HG02798 (cell line): ENCODE measurements around the gene AGPAT1.
"Not testable (repeated sequence)": the region's sequence is repeated elsewhere in the genome, so short reads cannot be mapped to it uniquely, and the experiment has no call there.

Experiments
- ATAC-seq: cut with Tn5 transposase; IDR thresholded peaks from one replicate; pipeline ENCODE4 v1.9.1; 2021; ENCODE audit warnings: mild to moderate bottlenecking; ENCODE audit not compliant: unreplicated experiment, poor library complexity

Gene AGPAT1

GRCh38 chr6:32151181-32151862 is 24.6 kb downstream of the AGPAT1 start:
- ATAC-seq: no peak

DNA sequence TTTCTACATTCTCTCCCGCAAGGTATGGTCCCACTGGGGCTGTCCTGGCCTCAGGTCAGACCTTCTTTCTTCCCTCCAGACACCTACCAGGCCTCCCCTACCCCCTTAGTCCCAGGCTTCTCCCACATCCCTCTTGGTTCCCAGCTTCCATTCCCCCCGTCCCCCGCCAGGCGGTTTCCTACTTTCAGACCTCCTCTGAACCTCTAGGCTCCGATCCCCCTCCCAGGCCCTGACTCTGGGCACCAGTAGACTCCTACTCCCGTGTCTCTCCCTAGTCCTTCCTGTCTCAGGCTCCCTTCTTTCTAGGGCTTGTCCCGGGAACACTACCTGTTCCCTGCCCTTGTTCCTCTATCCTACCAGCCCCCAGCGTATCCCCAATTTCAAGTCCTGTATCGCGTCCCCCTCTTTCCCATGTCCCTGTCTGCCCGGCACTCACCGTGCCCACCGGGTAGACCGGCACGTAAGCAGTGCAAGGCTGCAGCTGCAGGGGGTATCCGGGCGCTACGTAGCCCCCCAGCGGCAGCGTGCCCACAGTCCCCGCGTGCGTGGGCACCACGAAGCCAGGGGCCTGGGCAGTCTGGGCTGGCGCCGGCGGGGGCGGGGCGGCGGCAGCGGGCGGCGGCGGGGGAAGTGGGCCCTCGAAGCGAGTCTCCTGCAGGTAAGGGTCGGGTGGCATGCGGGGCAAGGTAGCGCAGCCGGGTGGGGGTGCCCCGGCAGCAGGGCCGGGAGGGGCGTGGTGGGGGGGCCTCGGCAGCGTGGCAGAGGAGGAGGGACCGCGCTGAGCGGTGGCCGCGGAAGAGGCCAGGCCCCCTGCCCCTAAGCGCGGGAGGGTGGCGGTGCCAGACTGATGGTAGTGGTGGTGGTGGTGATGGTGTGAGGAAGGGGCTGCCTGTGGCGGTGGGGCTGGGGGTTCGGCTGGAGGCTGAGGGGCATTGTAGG is 25.7 kb downstream of the AGPAT1 start:
- ATAC-seq: no peak

- no peak for ATAC-seq
Measured at GRCh38 chr6:32149092-32149755, 26.7 kb downstream of the AGPAT1 start.

DNA sequence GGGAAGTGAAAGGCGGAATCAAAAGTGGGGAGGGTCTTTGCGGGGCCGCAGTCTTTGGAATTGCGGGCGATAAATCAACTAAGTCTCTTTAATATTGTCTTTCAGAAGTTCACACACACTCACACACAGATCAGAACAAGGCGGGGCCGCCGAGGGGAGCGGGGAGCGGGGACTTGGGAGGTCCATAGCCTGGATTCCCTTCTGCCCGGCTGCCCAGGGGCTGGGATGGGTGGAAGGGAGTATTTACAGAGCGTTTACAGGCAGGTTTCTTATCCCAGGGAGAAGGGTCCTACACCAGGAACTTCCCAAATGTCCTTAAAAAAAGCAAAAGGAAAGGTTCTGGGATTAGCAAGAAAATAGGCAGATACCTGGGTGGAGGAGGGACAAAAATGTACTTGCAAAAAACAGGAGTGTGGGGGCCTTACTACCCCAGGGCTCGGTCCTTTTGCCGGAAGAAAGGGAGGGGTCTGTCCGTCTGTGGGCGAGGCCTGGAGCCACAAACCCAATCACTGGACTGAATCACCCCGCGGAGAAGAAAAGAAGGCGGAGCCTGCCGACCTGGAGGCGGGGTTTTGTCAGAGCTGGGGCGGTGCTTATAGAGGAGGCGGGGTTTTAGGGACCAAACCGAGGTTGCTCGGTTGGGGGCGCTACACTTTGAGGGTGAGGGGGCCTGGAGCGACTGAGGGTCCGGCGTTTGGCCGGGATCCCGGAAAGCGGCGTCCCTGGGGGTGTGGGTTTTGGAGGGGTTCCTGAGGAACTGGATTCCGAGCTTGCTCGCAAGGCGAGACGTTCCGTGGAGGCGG is 27.4 kb downstream of the AGPAT1 start:
- ATAC-seq: no peak

- ATAC-seq: no peak
Measured at GRCh38 chr6:32147401-32148132, 28.3 kb downstream of the AGPAT1 start.

- ATAC-seq: no peak
Measured at GRCh38 chr6:32146687-32147086, 29.2 kb downstream of the AGPAT1 start.

DNA sequence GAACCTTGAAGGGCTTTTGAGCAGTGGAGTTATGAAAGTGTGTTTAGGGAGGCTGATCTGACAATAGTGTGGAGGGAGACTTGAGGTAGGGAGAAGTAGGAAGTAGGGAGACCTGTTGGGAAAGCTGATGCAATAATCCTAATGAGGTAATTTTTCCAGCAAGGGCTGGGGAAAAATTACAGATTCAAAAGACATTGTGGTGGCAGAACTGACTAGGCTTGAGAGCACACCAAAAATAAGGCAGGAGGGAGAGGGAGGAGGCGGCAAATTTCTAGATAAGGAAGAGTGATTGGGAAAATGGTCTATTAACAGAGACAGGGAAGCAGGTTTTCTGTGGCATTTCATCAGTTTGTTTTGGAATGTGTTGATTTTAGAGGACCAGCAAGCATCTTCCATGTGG is 29.6 kb downstream of the AGPAT1 start:
- ATAC-seq: no peak

GRCh38 chr6:32144238-32144637 is 31.6 kb downstream of the AGPAT1 start:
- not testable (repeated sequence) for ATAC-seq

DNA sequence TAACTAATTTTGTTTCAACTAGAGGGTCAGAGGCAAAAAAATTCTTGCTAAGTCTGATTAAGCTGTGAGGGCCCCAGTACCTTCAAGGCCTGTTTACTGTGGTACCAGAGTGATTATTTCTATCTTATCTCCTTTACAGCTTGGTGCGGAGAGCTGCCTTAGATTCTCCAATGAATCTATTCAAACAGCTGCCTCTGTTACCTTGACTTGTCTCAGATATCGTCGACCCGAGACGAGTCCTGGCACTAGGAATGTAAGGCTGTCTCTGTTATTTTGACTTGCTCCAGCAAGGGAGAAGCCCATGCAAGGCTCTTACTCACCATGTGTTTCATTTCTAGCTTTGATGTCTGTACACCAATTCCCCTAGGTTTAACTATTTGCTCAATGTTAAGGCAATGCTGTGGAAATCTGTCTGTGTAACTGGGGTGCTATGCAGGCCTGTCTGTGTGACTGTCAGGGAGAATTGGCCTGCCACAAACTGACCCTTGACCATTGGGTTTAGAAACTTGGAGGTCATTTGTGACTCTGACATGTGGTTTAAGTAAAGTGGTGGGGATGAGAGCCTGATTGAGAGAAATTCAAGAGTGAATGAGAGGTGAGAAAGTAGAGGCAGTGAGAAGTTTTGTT is 35.4 kb downstream of the AGPAT1 start:
- no peak for ATAC-seq

- no peak for ATAC-seq
Measured at GRCh38 chr6:32139590-32139989, 36.3 kb downstream of the AGPAT1 start.

- no peak for ATAC-seq
Measured at GRCh38 chr6:32137454-32137853, 38.4 kb downstream of the AGPAT1 start.

GRCh38 chr6:32133786-32134185 is 42.1 kb downstream of the AGPAT1 start:
- no peak for ATAC-seq

- no peak for ATAC-seq
Measured at GRCh38 chr6:32132110-32132509, 43.8 kb downstream of the AGPAT1 start.

- no peak for ATAC-seq
Measured at GRCh38 chr6:32131439-32131948, 44.4 kb downstream of the AGPAT1 start.

DNA sequence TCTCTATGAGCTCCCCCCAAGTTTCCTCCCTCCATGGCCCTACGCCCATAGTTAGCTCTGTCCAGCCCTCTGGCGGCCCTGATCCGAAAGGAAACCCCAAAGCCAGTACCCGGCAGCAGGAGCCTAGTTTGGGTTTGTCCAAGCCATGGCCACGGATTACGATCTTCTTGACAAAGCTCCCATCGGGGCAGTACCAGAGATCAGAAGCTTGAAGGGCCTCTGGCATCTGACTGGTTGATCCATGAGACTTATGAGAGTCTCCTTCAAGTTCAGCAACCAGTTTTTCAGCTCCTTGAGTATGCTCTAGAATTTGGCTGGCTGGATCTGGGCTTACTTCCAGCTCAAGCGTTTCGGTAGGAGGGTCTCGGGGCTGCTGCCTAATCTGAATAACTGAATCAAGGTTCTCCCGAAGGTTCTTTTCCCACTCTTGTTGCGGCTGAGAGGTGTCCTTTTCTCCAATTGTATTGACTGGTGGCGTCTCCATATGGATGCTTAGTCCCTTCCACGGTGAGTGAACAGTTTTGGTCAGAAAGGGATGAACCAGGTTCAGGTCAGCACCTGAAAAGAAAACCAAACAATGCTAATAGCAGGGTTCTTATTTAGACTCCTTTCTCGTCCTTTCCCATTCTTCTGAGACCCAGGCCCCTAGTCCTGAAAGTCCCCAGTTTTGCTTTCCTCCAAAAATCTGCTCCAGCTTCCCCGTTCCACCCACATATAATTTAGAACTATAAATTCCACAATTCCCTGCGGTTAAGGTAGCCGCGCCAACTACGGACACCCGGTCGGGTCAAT is 46.4 kb downstream of the AGPAT1 start:
- ATAC-seq: no peak

GRCh38 chr6:32128751-32129296 is 47.1 kb downstream of the AGPAT1 start:
- no peak for ATAC-seq

DNA sequence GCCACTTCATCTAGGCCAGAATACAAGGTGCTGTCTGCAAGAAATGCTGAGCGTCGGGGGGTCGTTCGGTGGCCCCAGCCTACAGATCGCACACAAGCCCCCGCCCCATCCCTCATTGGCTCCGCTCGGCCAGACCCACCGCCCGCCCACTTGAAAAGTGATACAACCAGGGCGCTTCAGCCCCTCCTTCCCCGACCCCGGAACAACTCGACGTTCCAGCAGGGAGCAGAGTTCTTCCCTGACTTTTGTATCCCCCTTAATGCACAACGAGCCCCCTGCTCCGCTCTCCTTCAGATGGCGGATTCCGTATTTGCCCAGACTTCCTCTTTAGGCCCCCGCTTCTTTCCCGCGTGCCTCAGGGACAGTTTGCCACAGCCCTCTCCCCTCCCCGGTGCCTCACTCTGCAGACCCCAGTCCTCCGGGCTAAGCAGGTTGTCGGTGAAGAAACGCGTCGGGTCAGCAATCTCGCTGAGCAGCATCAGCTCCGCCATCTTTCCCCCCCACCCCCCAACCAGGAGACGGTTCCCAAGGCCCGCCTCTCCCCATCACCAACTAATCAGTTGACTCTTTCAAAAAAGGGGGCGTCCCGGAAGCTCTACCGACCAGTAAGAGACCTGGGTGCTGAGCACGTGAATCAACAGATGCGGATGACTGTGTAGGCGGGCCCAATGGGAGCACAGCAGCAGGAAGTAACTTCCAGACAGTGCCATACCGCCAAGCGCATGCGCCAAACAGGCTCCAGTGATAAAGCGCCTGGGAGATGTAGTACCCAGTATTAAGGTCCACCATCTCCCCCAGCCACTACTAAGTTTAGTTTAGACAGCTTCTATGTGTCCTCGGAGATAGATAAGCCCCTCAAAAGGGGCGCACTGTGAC is 47.9 kb downstream of the AGPAT1 start, which contains the start of gene ATF6B:
ATF6B (minus strand) TSS at position 530 of the 876 bp plus-strand sequence; CDS start at position 491, 39 bp downstream.
- peak; percentile 89 for ATAC-seq
